ENCODE data around the gene SLC35F3.
"Not testable (repeated sequence)": the region's sequence is repeated elsewhere in the genome, so short reads cannot be mapped to it uniquely, and the experiment has no call there.

SLC35F3 gene

DNA sequence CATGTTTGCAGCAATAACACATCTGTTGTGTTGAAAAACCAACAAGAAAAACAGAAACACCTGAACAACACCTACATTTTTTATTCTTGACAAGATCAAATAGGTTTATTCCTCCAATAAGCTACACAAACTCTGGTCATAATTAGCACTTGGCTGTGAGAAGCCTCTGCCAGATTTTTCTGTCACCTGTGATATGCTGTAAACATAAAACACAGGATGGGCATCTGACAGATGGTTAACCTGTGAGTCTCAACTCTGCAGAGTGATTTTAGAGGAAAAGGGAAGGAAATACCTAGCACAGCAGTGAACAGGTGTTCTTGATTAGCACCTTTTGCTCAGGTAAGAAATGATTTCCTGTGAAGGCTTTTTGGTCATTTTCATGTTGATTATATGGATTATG lies 293.4 kb downstream of the SLC35F3 start:
- no peak for DNase-seq (ENCODE audit: low read depth)

DNA sequence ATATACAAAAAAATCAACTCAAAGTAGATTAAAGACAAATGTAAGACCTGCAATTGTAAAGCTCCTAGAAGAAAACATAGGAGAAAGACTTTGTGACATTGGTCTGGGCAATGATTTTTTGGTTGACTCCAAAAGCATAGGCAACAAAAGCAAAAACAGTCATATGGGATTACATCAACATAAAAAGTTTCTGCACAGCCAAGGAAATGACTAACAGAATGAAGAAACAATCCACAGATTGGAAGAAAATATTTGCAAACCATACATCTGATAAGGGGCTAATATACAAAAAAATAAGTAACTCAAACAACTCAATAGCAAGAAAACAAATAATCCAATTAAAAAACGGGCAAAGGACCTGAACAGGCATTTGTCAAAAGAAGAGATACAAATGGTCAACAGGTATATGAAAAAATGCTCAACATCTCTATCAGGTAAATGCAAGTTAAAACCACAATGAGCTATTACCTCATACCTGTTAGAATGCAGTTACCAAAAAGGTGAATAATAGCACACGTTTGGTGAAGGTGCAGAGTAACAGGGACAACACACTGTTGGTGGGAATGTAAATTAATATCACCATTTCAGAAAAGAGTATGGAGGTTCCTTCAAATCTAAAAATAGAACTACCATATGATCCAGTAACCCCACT lies 295.1 kb downstream of the SLC35F3 start:
- DNase-seq (ENCODE audit: low read depth) = no peak

DNA sequence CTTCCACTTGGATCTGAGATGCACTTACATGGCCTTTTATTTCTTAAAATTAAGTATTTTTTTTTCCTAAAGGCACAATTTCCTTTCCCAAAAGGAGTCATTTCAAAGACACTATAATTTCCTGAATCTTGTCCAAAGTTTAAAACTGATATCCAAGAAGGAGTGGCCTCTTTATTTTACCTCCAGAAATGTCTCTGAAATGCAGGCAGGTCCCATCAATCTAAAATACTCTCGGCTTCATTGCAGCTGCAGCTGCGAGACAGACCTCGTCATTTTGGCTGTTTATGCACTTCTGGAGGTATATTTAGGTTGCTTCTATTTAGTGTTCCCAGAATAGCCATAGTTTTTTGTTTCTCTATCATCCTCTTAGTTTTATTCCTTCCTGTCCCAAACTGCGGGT lies 296.1 kb downstream of the SLC35F3 start:
- no peak for DNase-seq (ENCODE audit: low read depth)

GRCh38 chr1:234201600-234201999 lies 297.1 kb downstream of the SLC35F3 start:
- no peak for DNase-seq (ENCODE audit: low read depth)

DNA sequence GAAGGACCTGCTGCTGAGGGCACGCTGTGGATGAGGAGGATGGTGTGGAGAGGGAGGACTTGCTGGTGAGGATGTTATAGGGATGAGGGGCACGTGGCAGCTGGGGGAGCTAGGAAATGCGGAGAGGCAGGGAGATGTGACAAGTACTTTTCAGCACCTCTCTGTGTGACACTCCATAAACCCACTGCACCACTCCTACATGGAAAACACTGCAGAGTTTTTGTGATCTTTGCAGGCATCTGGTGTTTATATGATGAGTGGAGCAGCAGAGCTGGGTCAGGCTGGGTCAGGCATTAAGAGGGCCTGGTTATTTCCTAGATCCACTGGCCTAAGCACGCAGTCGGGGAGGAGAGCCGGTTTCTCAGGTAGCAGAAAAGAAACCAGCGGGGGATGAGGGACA lies 301.5 kb downstream of the SLC35F3 start:
- no peak for DNase-seq (ENCODE audit: low read depth)

- no peak for DNase-seq (ENCODE audit: low read depth)
Observed at GRCh38 chr1:234206651-234207284, 302.3 kb downstream of the SLC35F3 start.

DNA sequence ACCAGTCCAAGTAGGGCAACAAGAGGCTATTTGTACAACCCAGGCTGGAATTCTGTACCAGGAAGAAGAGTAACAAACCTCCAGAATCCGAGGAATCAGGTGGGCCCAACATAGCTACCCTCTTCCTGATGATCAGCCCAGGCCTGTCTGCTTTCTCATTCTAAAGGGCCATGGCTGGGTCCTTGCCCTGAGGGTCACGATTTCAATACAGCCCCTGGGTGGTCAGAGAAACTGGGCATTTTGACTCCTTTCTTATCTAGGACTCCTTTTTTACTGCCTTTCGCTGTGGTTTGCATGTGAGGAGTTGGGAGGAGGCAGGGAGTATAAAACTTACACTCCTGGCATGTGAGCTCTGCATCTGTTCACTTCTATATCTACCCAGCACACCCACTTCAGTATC lies 303.9 kb downstream of the SLC35F3 start:
- no peak for DNase-seq (ENCODE audit: low read depth)

DNA sequence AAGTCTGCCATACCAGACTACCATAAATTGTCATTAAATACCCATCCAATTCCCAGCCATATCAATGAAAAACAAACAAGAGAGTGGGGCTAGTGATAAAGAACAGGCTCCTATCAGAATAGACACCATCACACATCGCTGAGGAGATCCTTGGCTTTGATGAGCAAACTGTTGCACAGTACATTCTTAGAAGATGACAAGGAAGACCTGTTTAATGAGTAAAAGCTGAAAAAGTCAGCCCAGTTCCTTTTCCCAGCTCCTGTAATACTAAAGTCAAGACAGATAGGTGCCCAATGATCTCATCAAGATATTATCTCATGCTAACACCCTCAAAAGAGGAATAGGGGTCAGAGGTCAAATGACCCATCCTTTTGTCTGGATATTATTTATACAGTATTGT lies 304.3 kb downstream of the SLC35F3 start:
- DNase-seq (ENCODE audit: low read depth) = no peak

- not testable (repeated sequence) for DNase-seq (ENCODE audit: low read depth)
Observed at GRCh38 chr1:234210429-234210828, 306.0 kb downstream of the SLC35F3 start.

DNA sequence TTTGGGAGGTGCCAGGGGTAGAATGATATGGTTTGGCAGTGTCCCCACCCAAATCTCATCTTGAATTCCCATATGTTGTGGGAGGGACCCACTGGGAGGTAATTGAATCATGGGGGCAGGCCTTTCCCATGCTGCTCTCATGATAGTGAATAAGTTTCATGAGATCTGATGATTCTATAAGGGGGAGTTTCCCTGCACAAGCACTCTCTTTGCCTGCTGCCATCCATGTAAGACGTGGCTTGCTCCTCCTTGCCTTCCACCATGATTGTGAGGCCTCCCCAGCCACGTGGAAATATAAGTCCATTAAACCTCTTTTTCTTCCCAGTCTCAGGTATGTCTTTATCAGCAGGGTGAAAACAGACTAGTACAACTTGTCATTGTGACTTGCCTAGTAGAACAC lies 307.4 kb downstream of the SLC35F3 start:
- not testable (repeated sequence) for DNase-seq (ENCODE audit: low read depth)

DNA sequence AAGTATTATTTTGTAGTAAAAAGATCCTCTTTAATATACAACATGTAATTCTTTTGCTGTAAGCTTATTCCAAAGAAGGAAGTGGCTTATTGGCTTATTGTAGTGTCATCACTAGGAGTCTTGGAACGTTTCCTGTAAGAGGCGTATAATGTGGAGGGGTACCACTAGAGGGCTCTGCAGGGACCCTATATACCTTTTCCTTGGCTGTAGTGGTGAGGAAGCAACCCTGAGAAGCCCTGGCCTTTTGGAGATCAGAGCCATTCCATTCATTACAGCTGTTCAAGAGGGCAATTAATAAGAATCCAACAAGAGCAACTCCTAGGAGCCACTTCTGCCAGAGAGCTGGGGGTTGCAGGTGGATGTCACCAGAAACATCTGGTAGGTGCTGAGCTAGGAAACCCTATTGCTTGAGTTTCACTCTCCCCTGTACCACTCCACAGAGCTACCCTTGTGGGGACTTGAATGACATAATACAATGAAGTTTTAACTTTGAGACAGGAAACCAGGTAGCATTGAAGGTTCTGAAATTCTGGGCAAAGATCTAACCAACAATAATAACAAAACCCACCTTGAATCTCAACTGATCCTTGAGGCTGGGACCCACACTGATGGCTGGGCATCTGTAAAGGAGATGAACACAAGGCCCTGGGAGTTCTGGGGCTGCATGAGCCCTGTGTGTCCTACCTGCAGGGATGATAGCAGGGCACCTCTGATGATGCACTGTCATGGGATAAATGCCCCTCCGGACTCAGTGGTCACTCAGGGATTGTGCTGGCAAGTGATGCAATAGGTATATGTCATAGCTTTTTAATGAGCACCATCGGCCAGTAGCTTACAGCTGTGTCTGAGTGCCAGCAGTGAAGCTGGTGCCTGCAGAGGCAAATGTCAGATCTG lies 308.5 kb downstream of the SLC35F3 start:
- peak; percentile 18 for DNase-seq (ENCODE audit: low read depth)

- no peak for DNase-seq (ENCODE audit: low read depth)
Observed at GRCh38 chr1:234213658-234214128, 309.2 kb downstream of the SLC35F3 start.

DNA sequence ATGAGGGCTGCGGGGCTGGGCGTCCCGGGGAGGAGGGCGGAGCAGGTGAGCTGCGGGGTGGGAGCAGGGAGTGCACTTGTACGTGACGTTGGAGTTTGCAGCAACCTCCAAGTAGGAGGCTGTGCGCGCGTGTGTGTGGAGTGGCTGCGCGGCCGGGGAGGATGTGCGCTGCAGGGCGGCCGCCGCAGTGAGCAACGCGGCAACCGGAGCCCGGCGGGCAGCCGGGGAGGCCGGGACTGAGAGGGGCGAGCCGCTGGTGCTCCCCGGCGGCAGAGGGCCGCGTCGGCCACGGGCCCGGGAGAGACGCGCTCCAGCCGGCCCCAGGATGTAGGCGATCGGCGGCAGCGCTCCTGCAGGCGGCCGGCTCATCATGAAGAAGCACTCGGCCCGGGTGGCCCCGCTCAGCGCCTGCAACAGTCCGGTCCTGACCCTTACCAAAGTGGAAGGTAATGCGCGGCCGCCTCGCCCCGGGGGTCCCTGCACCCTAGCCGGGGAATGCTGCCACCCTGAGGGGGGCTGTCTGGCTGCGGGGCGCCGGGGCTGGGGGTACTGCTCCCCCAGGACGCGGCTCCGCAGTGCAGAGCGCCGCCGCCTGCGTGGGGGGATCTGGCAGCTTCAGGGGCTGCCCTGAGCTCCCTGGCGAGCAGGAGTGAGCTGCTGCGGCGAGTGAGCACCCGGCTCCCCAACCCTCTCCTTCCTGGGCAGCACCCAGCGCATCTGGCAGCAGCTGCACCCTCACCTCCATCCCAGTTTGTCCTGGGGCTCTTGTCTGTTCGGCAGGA lies 309.8 kb downstream of the SLC35F3 start:
- peak; percentile 16 for DNase-seq (ENCODE audit: low read depth)

- no peak for DNase-seq (ENCODE audit: low read depth)
Observed at GRCh38 chr1:234214911-234215892, 310.7 kb downstream of the SLC35F3 start.

DNA sequence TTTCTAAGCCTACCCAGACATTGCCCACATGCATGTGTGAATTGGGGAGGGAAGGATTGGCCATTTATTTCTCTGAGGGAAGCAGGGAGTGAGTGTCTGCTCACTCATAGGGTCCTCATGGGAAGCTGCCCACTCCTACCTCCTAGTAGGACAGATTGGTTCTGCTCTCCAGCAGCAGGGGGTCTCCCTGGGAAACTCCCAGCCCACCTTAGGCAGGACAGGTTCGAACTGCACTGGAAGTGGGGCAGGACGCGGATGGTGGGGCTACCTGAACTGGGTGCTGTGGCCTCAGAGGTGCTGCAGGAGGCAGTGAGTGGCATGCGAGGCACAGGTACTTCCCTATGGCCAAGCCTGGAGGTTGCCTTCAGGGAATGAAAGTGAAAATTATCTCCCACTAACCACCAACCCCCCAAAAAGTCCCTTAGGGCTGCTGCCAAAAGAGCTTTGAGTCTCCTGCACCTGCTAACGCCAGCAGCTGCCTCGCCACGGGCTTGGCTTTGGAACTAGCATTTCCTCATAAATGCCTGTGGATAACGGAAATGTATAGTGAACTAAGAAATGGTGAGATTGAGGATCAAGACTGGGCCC lies 311.7 kb downstream of the SLC35F3 start:
- DNase-seq (ENCODE audit: low read depth) = no peak

DNA sequence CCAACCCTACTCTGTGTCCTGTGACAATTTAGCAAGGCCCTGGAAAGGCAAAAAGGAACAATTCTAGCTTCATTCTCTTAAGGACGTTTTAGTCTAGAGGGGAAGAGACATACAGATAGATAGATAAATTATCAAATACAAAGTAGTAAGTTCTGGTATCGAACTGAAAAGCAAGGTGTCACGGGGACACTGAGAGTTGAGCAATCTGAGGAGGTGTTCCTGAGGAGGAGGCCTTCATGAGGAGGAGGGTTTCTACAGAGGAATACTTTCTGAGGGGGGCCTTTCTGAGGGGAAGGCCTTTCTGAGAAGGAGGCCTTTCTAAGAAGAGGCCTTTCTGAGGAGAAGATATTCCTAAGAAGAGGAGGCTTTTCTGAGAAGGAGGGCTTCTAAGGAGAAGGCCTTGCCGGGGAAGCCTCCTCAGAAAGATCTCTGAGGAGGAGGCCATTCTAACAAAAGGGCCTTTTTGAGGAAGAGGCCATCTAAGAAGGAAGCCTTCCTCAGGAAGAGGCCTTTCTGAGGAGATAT lies 312.9 kb downstream of the SLC35F3 start:
- DNase-seq (ENCODE audit: low read depth) = no peak

- no peak for DNase-seq (ENCODE audit: low read depth)
Observed at GRCh38 chr1:234218078-234218477, 313.6 kb downstream of the SLC35F3 start.

GRCh38 chr1:234219711-234220110 lies 315.2 kb downstream of the SLC35F3 start:
- DNase-seq (ENCODE audit: low read depth) = no peak

- no peak for DNase-seq (ENCODE audit: low read depth)
Observed at GRCh38 chr1:234221601-234222000, 317.1 kb downstream of the SLC35F3 start.

All from activated T-cell treated with anti-CD3 and anti-CD28 coated beads for 24 hours (primary cell).